Kasumi-1 (cell line): ENCODE results near the gene MAMDC4.
"Not testable (repeated sequence)": the region's sequence is repeated elsewhere in the genome, so short reads cannot be mapped to it uniquely, and the experiment has no call there.

Experiments used
- DNase-seq, 2 experiments: peaks; one replicate each; lab custom pipeline; 2025; lab: John Stamatoyannopoulos, UW

Gene MAMDC4

DNA sequence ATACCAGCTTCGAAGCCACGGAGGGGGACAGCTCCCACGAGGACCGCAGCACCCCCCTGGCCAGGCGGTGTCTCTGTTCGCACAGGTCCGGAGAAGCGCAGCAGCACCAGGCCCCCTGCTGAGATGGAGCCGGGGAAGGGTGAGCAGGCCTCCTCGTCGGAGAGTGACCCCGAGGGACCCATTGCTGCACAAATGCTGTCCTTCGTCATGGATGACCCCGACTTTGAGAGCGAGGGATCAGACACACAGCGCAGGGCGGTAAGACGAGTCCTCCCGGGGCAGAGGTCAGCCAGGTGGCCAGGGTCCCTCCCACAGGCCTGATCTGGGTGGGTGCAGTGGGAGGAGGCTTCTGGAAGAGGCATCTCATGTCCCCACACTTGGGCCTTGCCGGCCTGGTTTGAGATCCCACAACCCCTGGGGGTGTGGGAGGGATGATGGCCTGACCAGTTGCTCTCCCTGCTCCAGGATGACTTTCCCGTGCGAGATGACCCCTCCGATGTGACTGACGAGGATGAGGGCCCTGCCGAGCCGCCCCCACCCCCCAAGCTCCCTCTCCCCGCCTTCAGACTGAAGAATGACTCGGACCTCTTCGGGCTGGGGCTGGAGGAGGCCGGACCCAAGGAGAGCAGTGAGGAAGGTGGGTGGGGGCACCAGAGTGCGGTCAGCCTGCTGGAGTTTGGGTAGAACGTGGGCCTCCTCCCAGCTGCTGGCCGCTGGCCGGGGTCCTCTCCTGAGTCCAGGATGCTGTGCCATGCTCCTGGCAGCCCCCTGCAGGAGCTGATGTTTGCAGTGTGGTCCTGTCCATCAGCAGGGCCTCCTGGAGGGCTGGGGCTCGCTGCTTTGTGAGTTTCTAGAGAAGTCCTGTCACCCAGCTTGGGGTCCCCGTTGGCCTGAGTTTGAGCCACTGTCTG, 12.7 kb upstream of the MAMDC4 start:
- no peak for DNase-seq

DNA sequence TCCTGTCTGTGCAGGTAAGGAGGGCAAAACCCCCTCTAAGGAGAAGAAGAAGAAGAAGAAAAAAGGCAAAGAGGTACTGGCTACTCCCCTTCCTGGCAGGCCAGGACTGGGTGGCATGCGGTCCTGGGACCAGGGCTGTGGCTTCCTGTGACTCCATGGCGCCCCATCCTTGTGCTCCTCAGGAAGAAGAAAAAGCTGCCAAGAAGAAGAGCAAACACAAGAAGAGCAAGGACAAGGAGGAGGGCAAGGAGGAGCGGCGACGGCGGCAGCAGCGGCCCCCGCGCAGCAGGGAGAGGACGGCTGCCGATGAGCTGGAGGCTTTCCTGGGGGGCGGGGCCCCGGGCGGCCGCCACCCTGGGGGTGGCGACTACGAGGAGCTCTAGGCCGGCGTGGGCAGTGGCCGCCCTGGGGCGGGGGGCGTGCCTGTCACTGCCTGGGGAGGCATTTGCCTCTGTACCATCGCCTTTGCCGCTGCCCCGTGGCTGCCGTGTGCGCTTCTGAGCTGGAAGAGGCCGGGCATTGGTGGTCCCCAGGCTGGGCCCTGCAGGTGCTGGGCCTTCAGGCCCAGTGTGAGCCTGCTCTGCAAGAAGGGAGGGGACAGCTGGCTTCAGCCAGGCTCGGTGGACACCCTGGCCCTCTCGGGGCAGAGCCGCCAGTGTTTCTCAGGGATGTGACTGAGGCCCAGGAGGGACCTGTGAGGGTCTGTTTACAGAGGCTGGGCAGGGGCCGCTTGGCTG, 11.8 kb upstream of the MAMDC4 start:
- no peak for DNase-seq

DNA sequence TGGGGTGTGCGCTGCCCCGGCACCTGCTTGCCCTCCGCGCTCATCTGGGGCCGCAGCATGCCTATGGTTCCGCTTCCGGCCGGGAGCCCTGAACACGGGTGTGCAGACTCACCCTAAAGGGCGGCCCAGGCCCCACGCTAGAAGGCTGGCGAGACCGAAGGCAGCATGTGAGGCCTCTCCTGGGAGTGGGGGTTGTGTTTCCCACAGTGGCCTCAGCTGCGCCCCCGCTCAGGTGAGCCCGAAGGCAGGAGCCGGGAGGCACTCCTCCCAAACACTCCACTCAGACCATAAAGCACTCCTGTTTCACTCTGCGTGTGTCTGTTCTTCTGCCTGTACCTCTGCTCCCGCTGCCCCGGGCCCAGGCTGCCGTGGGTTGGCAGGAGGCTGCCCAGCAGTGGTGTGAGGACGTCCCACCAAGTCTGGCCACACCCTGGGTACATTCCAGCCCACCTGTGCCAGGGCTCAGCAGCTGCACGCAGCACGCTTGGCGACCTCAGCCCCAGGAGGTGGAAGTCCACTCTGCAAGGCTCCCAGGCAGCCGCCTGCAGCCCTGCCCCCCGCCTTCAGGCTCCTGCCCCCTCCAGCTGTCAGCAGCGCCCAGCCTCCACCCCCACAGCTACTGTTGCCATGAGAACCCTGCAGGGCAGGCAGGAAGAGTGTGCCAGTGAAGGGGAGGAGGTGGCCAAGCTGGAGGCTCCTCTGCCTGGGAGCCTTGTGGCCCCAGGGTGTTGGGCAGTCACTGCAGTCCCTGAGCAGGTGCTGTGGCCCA, 11.1 kb upstream of the MAMDC4 start:
- DNase-seq: peak; percentile 27 to 30

DNA sequence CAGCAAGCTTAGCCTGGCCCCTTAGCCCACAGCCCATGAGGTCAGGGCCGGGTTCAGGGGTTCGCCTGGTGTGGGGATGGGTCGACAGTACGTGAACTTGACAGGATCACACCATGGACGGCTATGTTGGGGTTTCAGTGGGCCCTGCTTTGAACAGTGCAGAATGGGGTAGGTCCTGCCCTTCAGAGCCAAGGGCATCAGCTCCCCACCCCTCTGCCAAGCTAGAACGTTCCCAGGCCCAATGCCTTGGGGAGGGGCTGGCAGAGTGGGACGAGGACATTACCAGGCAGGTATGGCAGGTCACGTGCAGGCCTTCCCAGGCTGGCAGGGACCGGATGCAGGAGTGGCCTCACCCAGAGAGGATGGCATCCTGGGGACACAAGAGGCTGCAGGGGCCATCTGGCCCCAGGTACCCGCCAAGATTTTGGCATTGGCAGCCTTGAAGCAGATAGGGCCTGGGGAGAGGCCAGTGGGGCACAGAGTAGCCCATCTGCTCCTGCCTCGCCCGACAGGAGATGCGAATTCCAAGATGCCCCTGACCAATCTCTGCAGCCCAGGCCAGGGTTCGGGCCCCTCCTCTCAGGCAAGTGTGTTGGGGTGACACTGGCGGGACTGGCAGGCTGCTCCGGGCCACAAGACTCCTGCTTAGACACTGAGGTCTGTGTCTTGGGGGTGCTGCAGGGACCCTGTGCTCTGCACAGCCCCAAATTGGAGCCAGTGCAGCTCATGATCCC, 10.3 kb upstream of the MAMDC4 start:
- not testable (repeated sequence) for DNase-seq

- peak; percentile 63 to 71 for DNase-seq
Observed at GRCh38 chr9:136842380-136842948, 9.7 kb upstream of the MAMDC4 start, which contains the start of gene AJM1. Gene AJM1 (plus strand): TSS chr9:136842478. CDS start chr9:136844415, 1,937 bp downstream.

GRCh38 chr9:136843159-136843800, 8.9 kb upstream of the MAMDC4 start:
- not testable (repeated sequence) for DNase-seq

GRCh38 chr9:136843801-136844740, 8.1 kb upstream of the MAMDC4 start:
- DNase-seq: not testable (repeated sequence)

DNA sequence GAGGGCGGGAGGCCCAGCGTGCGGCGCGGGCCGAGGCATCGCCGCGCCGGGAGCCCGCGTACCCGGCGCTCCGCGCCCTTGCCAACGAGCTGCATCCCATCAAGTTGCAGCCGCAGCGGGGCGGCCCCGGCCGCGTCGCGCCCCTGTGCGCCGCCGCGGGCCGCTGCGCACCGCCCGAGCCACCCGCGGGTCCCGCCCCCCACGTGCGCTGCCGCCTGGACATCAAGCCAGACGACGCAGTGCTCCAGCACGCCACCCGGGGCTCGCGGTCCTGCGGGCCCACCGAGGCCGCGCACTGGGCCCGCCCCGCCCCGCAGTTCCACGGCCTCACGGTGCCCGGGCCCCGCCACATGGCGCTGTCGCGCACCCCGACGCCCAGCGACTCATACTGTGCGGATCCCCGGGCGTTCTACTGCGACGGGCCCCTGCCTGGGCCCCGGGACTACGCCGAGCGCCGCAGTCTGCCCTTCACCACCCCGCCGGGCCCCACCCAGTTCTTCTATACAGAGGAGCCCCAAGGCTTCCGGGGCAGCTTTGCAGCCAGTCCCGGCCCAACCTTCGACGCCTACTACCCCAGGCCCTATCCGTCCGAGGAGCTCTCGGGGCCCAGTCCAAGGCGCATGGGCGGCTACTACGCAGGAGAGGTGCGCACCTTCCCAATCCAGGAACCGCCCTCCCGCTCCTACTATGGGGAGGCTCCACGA, 7.2 kb upstream of the MAMDC4 start:
- DNase-seq: no peak

- no peak for DNase-seq
Observed at GRCh38 chr9:136845465-136846260, 6.5 kb upstream of the MAMDC4 start.

GRCh38 chr9:136846376-136847087, 5.6 kb upstream of the MAMDC4 start:
- no peak for DNase-seq

GRCh38 chr9:136847088-136847825, 4.9 kb upstream of the MAMDC4 start:
- peak; percentile 67 to 76 for DNase-seq

- DNase-seq: peak; percentile 77 to 83
Observed at GRCh38 chr9:136847826-136848392, 4.2 kb upstream of the MAMDC4 start.

- peak; percentile 58 to 63 for DNase-seq
Observed at GRCh38 chr9:136848393-136849037, 3.6 kb upstream of the MAMDC4 start.

- peak; percentile 96 to 97 for DNase-seq
Observed at GRCh38 chr9:136849038-136849959, 2.8 kb upstream of the MAMDC4 start, which contains the start of gene PHPT1. Gene PHPT1 (plus strand): TSS chr9:136849409. CDS start chr9:136849431, 22 bp downstream.
